Sigmoid colon (tissue), 7 donors: ENCODE data around the gene DUSP28. TPM values are rescaled to one million over a fixed set of nuclear protein-coding genes. Genes with fewer than 3 reads are reported as not detected.

Experiments
- DNase-seq: peaks from one replicate; pipeline ENCODE4 v3.0.0-alpha.2; 2019
- H3K27ac ChIP-seq, 4 donors: fragments of 200-600 bp; sonication (generic); one replicate each; pipeline ENCODE4 v1.5.1; 2016 to 2019; ENCODE audit warnings: mild to moderate bottlenecking in 1 of 4
- H3K27me3 ChIP-seq, 3 donors: fragments of 200-600 bp; sonication (generic); one replicate each; pipeline ENCODE4 v1.5.1; 2019; ENCODE audit warnings: mild to moderate bottlenecking in 1 of 3
- H3K36me3 ChIP-seq, 4 donors: fragments of 200-600 bp; sonication (generic); one replicate each; pipeline ENCODE4 v1.5.1; 2016 to 2019
- H3K4me1 ChIP-seq, 4 donors: fragments of 200-600 bp; sonication (generic); one replicate each; pipeline ENCODE4 v1.5.1; 2017 to 2019
- H3K4me3 ChIP-seq, 4 donors: fragments of 200-600 bp; sonication (generic); one replicate each; pipeline ENCODE4 v1.5.1; 2017 to 2019; ENCODE audit warnings: mild to moderate bottlenecking in 2 of 4, moderate library complexity in 1 of 4
- H3K9me3 ChIP-seq, 4 donors: fragments of 200-600 bp in 3 of 4; sonication (generic) in 3 of 4; one replicate each; pipeline versions ENCODE4 v1.5.1 to v1.6.1; 2013 to 2019
- CTCF ChIP-seq, 4 experiments: fragments of 450-650 bp in 3 of 4; fragments of 200-600 bp in 1 of 4; IDR thresholded peaks; one replicate each; pipeline ENCODE4 v1.5.1; 2016 to 2019; ENCODE audit warnings: antibody characterized with exemption in 4 of 4, mild to moderate bottlenecking in 3 of 4, moderate library complexity in 2 of 4
- EP300 ChIP-seq, 4 donors: sonication (generic); formaldehyde crosslinking; IDR thresholded peaks; one replicate each; pipeline ENCODE4 v1.6.1; 2017; ENCODE audit warnings: antibody characterized with exemption in 4 of 4
- POLR2A ChIP-seq, 2 donors: fragments of 450-650 bp; IDR thresholded peaks; one replicate each; pipeline ENCODE4 v1.6.1; 2016; ENCODE audit warnings: antibody characterized with exemption in 2 of 2, mild to moderate bottlenecking in 2 of 2, moderate library complexity in 2 of 2
- POLR2AphosphoS5 ChIP-seq, 4 donors: sonication (generic); formaldehyde crosslinking; IDR thresholded peaks; one replicate each; pipeline ENCODE4 v1.6.1; 2017; ENCODE audit warnings: antibody characterized with exemption in 4 of 4
- WGBS, 2 donors: extraction: QIAGEN DNeasy Blood & Tissue Kit; methylation state at CpG; one replicate each; pipeline ENCODE4 v1.1.7; 2013; 5-methylcytosine and 5-hydroxymethylcytosine counted together
- intact Hi-C: fragments of 100-400 bp; cut with DNase I; formaldehyde crosslinking; loops from one replicate; pipeline ENCODE4 v1.15.1; 2023
- polyA plus RNA-seq, 3 donors: library from polyadenylated mRNA; stranded (reverse); fragments of 200-250 nt; gene quantifications; one replicate each; pipeline ENCODE4 v1.2.3, GENCODE V29; 2013
- total RNA-seq, 4 donors: library from RNA; depleted of rRNA; stranded (reverse); fragments of >200 nt; gene quantifications; one replicate each; pipeline ENCODE4 v1.1.0, GENCODE V29; 2016
- donor health status: healthy with polysubstance abuse.
- donor health status: Bipolar disorder and iron deficiency.
- donor health status: healthy.

Gene DUSP28
- total and polyA plus RNA-seq, 7 donors: 4.6 to 10.2 (median 5.4) TPM

DNA sequence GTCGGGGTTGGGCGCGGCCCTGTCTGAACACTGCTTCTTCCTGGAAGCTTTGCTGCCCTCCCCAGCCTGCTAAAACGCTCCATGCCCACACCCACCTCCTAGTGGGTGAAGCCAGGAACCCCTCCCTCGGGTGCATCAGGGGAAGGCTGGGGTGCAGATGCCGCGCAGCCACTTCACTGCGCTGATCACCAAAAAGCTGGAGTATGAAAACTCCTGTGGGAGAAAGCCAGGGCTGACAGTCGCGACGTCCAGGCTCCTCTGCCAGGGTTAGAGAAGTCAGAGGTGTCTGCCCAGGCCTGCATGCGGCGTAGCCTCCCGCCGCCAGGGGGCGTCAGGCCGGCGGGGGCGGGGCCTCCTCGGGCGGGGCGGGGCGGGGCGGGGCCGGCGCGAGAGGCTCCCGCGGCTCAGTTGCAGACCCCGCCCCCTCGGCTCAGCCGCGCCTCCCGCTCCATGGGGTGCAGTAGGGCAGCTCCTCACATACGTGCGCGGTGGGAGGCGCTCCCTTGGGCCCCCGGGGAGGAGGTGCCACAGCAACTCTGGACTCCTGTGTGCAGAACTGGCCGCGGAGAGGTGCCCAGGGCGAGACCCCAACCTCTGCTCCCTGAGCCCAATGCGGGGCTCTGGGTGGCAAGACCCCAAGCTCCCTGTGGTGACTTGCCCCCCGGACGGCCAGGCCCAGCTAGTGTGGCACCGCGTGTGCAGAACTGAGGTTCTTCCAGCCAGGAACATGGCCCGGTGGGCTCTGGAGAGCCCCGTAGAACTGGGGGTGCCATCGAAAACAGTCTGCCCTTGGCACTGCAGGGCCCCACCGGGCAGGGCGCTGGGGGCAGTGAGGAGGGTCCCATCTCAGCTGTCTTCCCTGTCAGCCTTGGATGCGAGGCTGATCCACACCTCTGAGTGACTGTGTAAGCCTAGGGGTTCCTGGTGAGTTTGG is 6.3 kb downstream of the DUSP28 start:
- H3K36me3 ChIP-seq: peaks cover 0 to 9% (median 0%) of the 10 kb centered on the region in 4 donors

DNA sequence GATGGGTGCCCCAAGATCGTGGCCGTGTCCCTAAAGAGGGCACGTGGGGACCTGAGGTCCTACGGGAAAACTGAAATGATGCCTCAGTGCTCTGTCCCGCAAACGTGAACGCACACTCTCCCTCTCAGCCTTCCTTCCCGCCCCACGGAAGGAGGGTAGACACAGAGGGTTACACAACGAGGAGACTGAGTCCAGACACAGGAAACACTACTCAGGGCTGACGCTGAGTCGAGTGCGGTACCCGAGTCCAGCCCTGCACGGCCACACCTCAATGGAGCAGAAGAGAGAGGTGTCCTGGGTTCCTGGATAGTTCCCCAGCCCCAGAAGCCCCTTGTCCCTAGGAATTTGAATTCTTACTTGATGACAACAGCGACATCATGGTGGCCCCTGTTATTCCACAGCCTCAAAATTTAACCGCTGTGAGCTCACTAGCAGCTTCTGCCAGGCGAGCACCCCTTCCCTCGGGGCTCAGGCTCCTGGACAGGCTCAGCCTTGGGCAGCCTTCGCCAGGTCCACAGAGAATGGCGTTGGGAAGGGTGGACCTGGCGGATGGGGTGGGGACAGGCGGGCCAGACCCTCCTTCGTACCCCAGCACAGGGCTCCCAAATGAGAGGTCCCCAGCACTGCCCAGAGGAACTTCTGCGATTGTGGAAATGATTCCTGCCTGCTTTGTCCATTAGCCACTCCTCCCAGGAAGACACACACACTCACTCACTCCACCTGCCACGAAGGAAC is 7.1 kb downstream of the DUSP28 start:
- Histone ChIP-seq H3K9me3 (no peaks in the 10 kb centered on the region), H3K27ac (peak overlapping the region; percentile 93 to 98 (median 96)), H3K27me3 (no peaks in the 10 kb centered on the region), H3K4me3 (peak overlapping the region; percentile 58 to 85 (median 81)), H3K4me1 (peaks cover 0 to 55% (median 51%) of the 10 kb centered on the region in 4 donors), H3K36me3 (peaks cover 0 to 10% (median under 1%) of the 10 kb centered on the region in 4 donors)
- TF ChIP-seq POLR2AphosphoS5 (IDR thresholded peaks at IDR 0.05) (no peak), POLR2A (IDR thresholded peaks at IDR 0.05) (no peak), CTCF (IDR thresholded peaks at IDR 0.05) (no peak), EP300 (IDR thresholded peaks at IDR 0.05) (no peak)
- DNase-seq: peak; percentile 68
- intact Hi-C loops: loop anchor here (2.0 to 10.0 kb wide), 4 partner anchors 19 to 747 kb away; partner anchors contain the start of genes CAPN10, GPC1, HDLBP and SEPTIN2
- WGBS, 2 donors: 11 to 35% methylated on average over 26 of the region's 26 CpGs

More for the DNA sequence above, 6.3 kb downstream of the DUSP28 start:
- intact Hi-C loops: loop anchor here (2.0 to 10.0 kb wide), 4 partner anchors 20 to 748 kb away; partner anchors contain the start of genes CAPN10, GPC1, HDLBP and SEPTIN2
- Histone ChIP-seq H3K4me1 (peaks cover 0 to 62% (median 59%) of the 10 kb centered on the region in 4 donors), H3K4me3 (peak overlapping the region in 3 of 4 donors; percentile 58 to 85 (median 81)), H3K27ac (peak overlapping the region; percentile 93 to 98 (median 96)), H3K9me3 (no peaks in the 10 kb centered on the region), H3K27me3 (no peaks in the 10 kb centered on the region)
- peak; percentile 98 for DNase-seq
- peak; percentile 25 to 97 (median 75) for TF ChIP-seq CTCF (IDR thresholded peaks at IDR 0.05)
- no peak for TF ChIP-seq EP300 (IDR thresholded peaks at IDR 0.05)
- TF ChIP-seq POLR2A (IDR thresholded peaks at IDR 0.05): peak in 1 of 2 donors; percentile 34
- TF ChIP-seq POLR2AphosphoS5 (IDR thresholded peaks at IDR 0.05): peak in 3 of 4 donors; percentile 43 to 72 (median 60)
- WGBS, 2 donors: 3 to 6% methylated on average over 53 of the region's 53 CpGs

DNA sequence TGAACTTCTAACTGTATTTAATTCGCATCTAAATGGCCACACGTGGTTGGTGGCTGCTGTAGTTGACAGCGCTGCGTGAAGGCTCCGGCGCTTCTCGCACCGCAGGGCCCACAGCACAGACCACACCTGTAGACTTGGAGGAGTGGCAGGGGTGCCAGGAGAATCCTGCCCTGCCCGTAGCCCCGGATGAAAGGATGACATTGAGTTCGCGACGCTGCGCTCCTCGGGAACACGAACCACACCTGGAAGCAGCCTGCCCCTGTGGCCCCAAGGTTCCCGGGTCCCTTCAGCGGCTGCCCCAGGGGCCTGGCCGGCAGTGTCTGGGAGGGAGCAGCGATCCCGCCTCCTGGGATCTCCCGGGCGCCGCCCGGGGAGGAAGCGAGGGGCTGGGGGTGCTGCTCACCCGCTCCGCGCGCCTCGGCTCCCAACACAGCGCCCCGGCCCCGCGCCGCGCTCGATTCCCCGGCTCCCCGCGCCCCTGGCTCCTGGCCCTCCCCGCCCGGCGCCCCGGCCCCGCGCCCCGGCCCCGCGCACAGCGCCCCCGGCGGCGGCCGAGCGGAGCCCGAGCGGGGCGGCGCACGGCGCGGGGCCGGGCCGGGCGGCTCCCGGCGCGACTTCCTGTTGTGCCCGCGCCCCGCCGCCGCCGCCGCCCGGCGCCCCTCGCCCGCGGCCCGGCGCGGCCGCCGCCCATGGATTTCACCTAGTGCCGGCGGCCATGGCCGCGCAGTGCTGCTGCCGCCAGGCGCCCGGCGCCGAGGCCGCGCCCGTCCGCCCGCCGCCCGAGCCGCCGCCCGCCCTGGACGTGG is 7.9 kb downstream of the DUSP28 start, which contains the start of gene RNPEPL1:
Gene RNPEPL1, plus strand, starts transcription at position 613 of the 806 bp plus-strand sequence. Its CDS starts 103 bp downstream, at position 716.
- H3K4me1 ChIP-seq: peaks cover 0 to 55% (median 50%) of the 10 kb centered on the region in 4 donors

More for the DNA sequence above, 7.9 kb downstream of the DUSP28 start, which contains the start of gene RNPEPL1:
- peaks cover 0 to 10% (median 2%) of the 10 kb centered on the region in 4 donors for H3K36me3 ChIP-seq
- intact Hi-C loops: loop anchor here (2.0 to 10.0 kb wide), 4 partner anchors 19 to 747 kb away; partner anchors contain the start of genes CAPN10, GPC1, HDLBP and SEPTIN2
- H3K27me3 ChIP-seq: no peaks in the 10 kb centered on the region
- 1% methylated on average over 106 of the region's 106 CpGs for WGBS, 2 donors
- H3K9me3 ChIP-seq: no peaks in the 10 kb centered on the region
- H3K4me3 ChIP-seq: peak within 1 kb of the TSS; percentile 58 to 85 (median 81)
- H3K27ac ChIP-seq: peak within 1 kb of the TSS; percentile 93 to 98 (median 96)
- no peak for TF ChIP-seq POLR2A (IDR thresholded peaks at IDR 0.05)
- no peak for TF ChIP-seq CTCF (IDR thresholded peaks at IDR 0.05)
- no peak for TF ChIP-seq POLR2AphosphoS5 (IDR thresholded peaks at IDR 0.05)
- no peak for TF ChIP-seq EP300 (IDR thresholded peaks at IDR 0.05)
- DNase-seq: peak; percentile 72
